Endothelial cell (in vitro differentiated cells): Measurements from ENCODE around the gene AHRR. TPM values are rescaled to one million over a fixed set of nuclear protein-coding genes. Genes with fewer than 3 reads are reported as not detected.

Experiments
- DNase-seq: peaks from one replicate; pipeline ENCODE4 v3.0.0; 2021; ENCODE audit warnings: low spot score
- H3K27ac Mint-ChIP-seq: one replicate; pipeline ENCODE4 v1.8.0; 2021; ENCODE audit warnings: mixed read lengths, inconsistent platforms; ENCODE audit not compliant: unreplicated experiment
- H3K27me3 Mint-ChIP-seq: one replicate; pipeline ENCODE4 v1.8.0; 2021; ENCODE audit warnings: mild to moderate bottlenecking, moderate library complexity, mixed read lengths, inconsistent platforms; ENCODE audit not compliant: unreplicated experiment
- H3K36me3 Mint-ChIP-seq: one replicate; pipeline ENCODE4 v1.8.0; 2021; ENCODE audit warnings: mild to moderate bottlenecking, low read depth, mixed read lengths, inconsistent platforms; ENCODE audit not compliant: unreplicated experiment
- H3K4me1 Mint-ChIP-seq: one replicate; pipeline ENCODE4 v1.8.0; 2021; ENCODE audit warnings: mild to moderate bottlenecking, mixed read lengths, inconsistent platforms; ENCODE audit not compliant: unreplicated experiment
- H3K4me3 Mint-ChIP-seq: one replicate; pipeline ENCODE4 v1.8.0; 2021; ENCODE audit warnings: mild to moderate bottlenecking, mixed read lengths, inconsistent platforms; ENCODE audit not compliant: unreplicated experiment
- H3K9me3 Mint-ChIP-seq: one replicate; pipeline ENCODE4 v1.8.0; 2021; ENCODE audit warnings: mixed read lengths, inconsistent platforms; ENCODE audit not compliant: unreplicated experiment
- total RNA-seq: library from RNA; stranded (reverse); fragmentation: NEBNext Ultra II Directional; extraction: Animal tissue kit (Norgen Biotek cat#: 25700); gene quantifications from one replicate; pipeline ENCODE4 v1.2.1, GENCODE V29; 2021; ENCODE audit not compliant: unreplicated experiment
- TF ChIP-seq, protein P1 (sequence below): fragments of 200-600 bp; sonication (generic); IDR thresholded peaks from one replicate; pipeline ENCODE4 v1.5.0; 2021; ENCODE audit warnings: antibody characterized with exemption; ENCODE audit not compliant: unreplicated experiment

The AHRR gene
- total RNA-seq, 1 donor from 2014 or later, result 8.7 TPM

DNA sequence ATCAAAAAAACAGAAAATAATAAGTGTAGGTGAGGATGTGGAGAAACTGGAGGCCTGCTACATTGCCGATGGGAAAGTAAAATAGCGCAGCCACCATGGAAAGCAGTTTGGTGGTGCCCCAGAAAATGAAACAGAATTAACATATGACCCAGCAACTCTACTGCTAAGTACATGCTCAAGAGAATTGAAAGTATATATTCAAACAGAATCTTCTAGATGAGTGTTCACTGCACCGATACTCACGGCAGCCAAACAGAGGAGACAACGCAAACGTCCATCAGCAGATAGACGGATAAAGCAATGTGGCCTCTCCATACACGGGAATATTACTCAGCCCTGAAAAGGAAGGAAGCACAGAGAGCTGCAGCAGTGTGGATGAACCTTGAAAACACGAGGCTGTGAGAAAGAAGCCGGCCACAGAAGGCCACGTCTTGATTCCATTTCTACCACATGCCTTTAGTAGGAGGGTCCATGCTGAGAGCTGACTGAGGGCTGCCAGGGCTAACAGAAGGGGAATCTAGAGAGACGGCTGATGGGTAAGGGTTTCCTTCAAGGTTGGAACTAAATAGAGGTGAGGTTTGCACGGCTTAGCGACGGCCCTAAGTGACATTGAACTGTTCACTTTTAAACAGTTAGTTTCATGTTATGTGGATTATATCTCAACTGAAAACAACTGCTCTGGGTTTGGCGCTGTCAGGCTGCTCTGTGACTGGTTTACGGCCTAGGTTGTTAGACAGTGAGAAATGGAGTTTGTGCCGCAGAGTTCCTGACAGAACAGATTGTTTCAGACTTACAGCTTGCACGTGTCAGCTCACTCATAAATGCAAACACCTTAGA, 29.8 kb downstream of the AHRR start:
- Mint-ChIP-seq H3K9me3 (no peaks in the 10 kb centered on the region), H3K4me1 (peaks cover 20% of the 10 kb centered on the region), H3K27ac (no peak overlapping the region), H3K27me3 (peaks cover 8% of the 10 kb centered on the region), H3K4me3 (no peak overlapping the region), H3K36me3 (peaks cover 8% of the 10 kb centered on the region)
- TF ChIP-seq, protein P1, sequence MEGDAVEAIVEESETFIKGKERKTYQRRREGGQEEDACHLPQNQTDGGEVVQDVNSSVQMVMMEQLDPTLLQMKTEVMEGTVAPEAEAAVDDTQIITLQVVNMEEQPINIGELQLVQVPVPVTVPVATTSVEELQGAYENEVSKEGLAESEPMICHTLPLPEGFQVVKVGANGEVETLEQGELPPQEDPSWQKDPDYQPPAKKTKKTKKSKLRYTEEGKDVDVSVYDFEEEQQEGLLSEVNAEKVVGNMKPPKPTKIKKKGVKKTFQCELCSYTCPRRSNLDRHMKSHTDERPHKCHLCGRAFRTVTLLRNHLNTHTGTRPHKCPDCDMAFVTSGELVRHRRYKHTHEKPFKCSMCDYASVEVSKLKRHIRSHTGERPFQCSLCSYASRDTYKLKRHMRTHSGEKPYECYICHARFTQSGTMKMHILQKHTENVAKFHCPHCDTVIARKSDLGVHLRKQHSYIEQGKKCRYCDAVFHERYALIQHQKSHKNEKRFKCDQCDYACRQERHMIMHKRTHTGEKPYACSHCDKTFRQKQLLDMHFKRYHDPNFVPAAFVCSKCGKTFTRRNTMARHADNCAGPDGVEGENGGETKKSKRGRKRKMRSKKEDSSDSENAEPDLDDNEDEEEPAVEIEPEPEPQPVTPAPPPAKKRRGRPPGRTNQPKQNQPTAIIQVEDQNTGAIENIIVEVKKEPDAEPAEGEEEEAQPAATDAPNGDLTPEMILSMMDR, result no peak
- no peak for DNase-seq

DNA sequence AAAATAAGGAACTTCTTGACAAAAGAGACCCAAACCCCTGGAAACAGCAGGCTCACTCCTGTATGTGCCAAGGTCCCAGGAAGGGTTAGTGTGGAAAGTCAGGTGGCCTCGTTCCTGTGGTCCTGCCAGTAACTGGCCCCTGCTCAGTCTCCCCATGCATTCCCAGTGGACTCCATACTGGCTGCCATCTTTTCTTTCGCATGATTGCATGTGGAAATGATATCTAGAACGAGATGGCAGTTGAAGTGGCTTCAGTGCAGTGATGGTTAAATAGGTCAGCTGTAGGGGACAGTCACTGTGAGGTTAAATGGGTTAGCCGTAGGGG, 30.4 kb downstream of the AHRR start:
- TF ChIP-seq, protein P1, result no peak
- peaks cover 14% of the 10 kb centered on the region for H3K4me1 Mint-ChIP-seq
- peaks cover 7% of the 10 kb centered on the region for H3K27me3 Mint-ChIP-seq
- H3K9me3 Mint-ChIP-seq, result no peaks in the 10 kb centered on the region
- no peak for DNase-seq
- no peak overlapping the region for H3K27ac Mint-ChIP-seq
- H3K4me3 Mint-ChIP-seq, result no peak overlapping the region
- H3K36me3 Mint-ChIP-seq, result peaks cover 8% of the 10 kb centered on the region

DNA sequence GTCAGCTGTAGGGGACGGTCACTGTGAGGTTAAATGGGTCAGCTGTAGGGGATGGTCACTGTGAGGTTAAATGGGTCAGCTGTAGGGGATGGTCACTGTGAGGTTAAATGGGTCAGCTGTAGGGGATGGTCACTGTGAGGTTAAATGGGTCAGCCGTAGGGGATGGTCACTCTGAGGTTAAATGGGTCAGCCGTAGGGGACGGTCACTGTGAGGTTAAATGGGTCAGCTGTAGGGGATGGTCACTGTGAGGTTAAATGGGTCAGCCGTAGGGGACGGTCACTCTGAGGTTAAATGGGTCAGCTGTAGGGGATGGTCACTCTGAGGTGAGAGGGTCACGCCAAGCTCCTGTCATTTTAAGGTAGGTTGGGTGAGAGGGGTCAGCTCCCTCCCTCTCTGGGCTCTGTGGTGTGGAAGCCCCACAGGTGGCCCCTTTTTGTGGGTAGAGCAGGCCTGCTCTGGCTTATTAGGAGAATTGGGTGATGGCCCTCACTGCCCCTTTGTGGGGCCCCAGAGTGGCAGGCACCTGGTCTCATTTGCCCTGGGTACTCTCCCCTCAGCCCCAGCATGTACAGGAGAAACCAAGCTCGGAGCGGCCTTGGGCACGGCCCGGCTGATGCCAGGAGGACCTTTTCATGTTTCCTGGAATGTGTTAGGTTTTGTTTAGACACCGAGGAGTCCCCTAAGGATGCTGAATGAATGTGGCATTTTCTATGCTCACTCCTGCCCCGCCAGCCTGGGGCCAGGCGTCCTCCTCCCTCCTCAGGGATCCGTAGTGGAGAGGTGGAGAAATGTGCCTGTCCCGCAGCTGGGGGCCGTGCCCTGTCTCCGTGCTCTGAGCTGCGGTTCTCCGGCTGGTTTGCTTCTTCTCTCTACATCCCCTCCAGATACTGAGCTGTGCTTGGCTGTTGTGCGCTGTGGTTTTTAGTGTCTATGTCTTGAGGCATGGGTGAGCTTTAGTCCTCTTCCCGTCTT, 31.4 kb downstream of the AHRR start:
- peaks cover 7% of the 10 kb centered on the region for H3K27me3 Mint-ChIP-seq
- peaks cover 10% of the 10 kb centered on the region for H3K4me1 Mint-ChIP-seq
- H3K9me3 Mint-ChIP-seq, result no peaks in the 10 kb centered on the region
- H3K4me3 Mint-ChIP-seq, result no peak overlapping the region
- peaks cover 8% of the 10 kb centered on the region for H3K36me3 Mint-ChIP-seq
- peak overlapping the region; percentile 17 for H3K27ac Mint-ChIP-seq
- TF ChIP-seq, protein P1, result no peak
- no peak for DNase-seq

DNA sequence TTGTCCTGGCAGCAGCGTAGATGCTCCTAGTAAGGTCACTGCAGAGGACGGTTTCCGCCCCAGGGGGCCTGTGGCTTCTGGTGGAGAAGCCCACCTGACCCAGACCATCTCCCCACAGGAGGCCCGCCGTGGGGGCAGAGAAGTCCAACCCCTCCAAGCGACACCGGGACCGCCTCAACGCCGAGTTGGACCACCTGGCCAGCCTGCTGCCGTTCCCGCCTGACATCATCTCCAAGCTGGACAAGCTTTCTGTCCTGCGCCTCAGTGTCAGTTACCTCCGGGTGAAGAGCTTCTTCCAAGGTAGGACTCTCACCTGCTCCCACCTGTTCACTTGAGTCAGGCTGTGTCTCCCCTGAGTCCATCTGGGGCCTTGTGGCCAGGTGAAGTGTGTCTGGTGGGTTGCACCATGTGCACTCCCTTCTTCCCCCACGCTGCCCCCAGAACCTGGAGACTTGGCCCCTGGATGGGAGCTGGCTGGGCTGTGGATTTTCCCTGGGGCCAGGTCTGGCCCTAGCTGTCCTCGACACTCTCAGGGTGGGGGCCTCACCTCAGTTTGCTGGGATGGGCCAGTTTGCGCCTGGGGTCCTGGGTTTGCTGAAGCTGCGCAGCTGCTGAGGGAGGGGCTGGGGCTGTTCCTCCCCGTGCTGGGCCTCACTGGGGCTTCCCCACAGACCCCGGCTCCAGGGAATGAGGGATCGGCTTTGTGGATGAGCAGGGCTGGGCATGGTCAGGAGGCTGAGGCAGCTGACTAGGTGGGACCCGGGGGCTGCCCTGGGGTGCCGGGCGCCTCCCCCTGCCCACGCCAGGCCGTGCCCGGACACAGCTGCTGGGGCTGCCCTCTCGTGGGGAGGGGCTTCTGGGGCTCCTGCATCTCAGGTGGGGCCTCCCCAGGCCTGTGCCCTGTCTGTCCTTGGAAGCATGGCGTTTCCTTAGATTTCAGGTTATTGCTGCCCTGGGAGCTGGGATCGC, 32.4 kb downstream of the AHRR start:
- Mint-ChIP-seq H3K27ac (peak overlapping the region; percentile 17), H3K4me3 (no peak overlapping the region), H3K27me3 (peaks cover 7% of the 10 kb centered on the region), H3K4me1 (peaks cover 6% of the 10 kb centered on the region), H3K9me3 (no peaks in the 10 kb centered on the region), H3K36me3 (peaks cover 8% of the 10 kb centered on the region)
- no peak for DNase-seq
- TF ChIP-seq, protein P1, result no peak
